ENCODE data around the gene SLC17A5.
A peak's percentile ranks its signal among the peaks of the same experiment; 100 is the strongest.
"Not testable (repeated sequence)": the region's sequence is repeated elsewhere in the genome, so short reads cannot be mapped to it uniquely, and the experiment has no call there.

The SLC17A5 gene

GRCh38 chr6:73630401-73630800 lies 23.4 kb downstream of the SLC17A5 start:
- DNase-seq = no peak
- intact Hi-C loops (cut with DNase I) = no loop called here

GRCh38 chr6:73624896-73625295 lies 28.9 kb downstream of the SLC17A5 start:
- intact Hi-C loops (cut with DNase I) = no loop called here
- no peak for DNase-seq

- DNase-seq; intact Hi-C loops (cut with DNase I): not testable (repeated sequence)
Measured at GRCh38 chr6:73623480-73623879, 30.3 kb downstream of the SLC17A5 start.

- intact Hi-C loops (cut with DNase I); DNase-seq: not testable (repeated sequence)
Measured at GRCh38 chr6:73618082-73618481, 35.7 kb downstream of the SLC17A5 start.

- no peak for DNase-seq
- intact Hi-C loops (cut with DNase I) = no loop called here
Measured at GRCh38 chr6:73614802-73615201, 39.0 kb downstream of the SLC17A5 start.

- no peak for DNase-seq
- intact Hi-C loops (cut with DNase I) = no loop called here
Measured at GRCh38 chr6:73613806-73614536, 39.8 kb downstream of the SLC17A5 start.

GRCh38 chr6:73612611-73613010 lies 41.2 kb downstream of the SLC17A5 start:
- DNase-seq = no peak
- intact Hi-C loops (cut with DNase I) = no loop called here

- intact Hi-C loops (cut with DNase I) = loop anchor here (1.0 kb wide), 1 partner anchor 95 kb away; no protein-coding TSS in a partner anchor
- no peak for DNase-seq
Measured at GRCh38 chr6:73610444-73611275, 43.1 kb downstream of the SLC17A5 start.

- intact Hi-C loops (cut with DNase I) = no loop called here
- DNase-seq = no peak
Measured at GRCh38 chr6:73608761-73609160, 45.0 kb downstream of the SLC17A5 start.

- DNase-seq = no peak
- intact Hi-C loops (cut with DNase I) = no loop called here
Measured at GRCh38 chr6:73606428-73606827, 47.4 kb downstream of the SLC17A5 start.

GRCh38 chr6:73604461-73604860 lies 49.3 kb downstream of the SLC17A5 start:
- intact Hi-C loops (cut with DNase I) = no loop called here
- DNase-seq = no peak

- DNase-seq = no peak
- intact Hi-C loops (cut with DNase I) = no loop called here
Measured at GRCh38 chr6:73604020-73604419, 49.8 kb downstream of the SLC17A5 start.

- DNase-seq = no peak
- intact Hi-C loops (cut with DNase I) = no loop called here
Measured at GRCh38 chr6:73586416-73586974, 67.3 kb downstream of the SLC17A5 start.

GRCh38 chr6:73585566-73586415 lies 68.0 kb downstream of the SLC17A5 start:
- no peak for DNase-seq
- intact Hi-C loops (cut with DNase I) = no loop called here

GRCh38 chr6:73581293-73581692 lies 72.5 kb downstream of the SLC17A5 start:
- no peak for DNase-seq
- intact Hi-C loops (cut with DNase I) = no loop called here

GRCh38 chr6:73580247-73581149 lies 73.3 kb downstream of the SLC17A5 start:
- intact Hi-C loops (cut with DNase I) = loop anchor here (1.0 kb wide), 1 partner anchor 59 kb away; the partner anchor contains the start of gene EEF1A1
- peak; percentile 55 to 97 (median 78) for DNase-seq

- intact Hi-C loops (cut with DNase I) = loop anchor here (1.0 kb wide), 1 partner anchor 59 kb away; the partner anchor contains the start of gene EEF1A1
- DNase-seq = no peak
Measured at GRCh38 chr6:73579851-73580246, 73.9 kb downstream of the SLC17A5 start.

- peak in 1 of 10 donors; percentile 85 for DNase-seq
- intact Hi-C loops (cut with DNase I) = no loop called here
Measured at GRCh38 chr6:73579389-73579788, 74.4 kb downstream of the SLC17A5 start.

- DNase-seq = no peak
- intact Hi-C loops (cut with DNase I) = no loop called here
Measured at GRCh38 chr6:73577676-73578075, 76.1 kb downstream of the SLC17A5 start.

All from posterior cingulate gyrus (tissue), 11 donors.